ENCODE results near the gene DTX1.

DNA sequence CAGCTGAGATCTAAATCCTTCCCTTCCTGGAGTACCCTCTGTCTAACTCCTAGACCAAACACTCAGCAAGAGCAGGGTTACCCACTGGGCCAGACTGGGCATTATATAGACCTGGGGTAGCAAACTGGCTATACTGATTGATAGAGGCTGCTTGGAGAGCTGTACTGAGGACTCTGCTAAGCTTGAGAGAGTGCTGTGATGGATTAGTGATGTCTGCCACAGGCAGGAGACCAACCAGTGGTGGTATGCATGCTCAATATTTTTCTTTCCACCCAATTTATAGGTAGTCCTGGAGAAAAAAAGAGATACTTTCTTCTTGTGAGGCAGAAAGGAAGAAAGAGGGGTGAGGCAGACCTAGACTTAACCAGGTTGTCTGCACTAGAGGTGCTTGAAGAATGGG, 33.3 kb downstream of the DTX1 start:
- TF ChIP-seq EZH2 (IDR thresholded peaks at IDR 0.05) (no peak), POLR2AphosphoS5 (IDR thresholded peaks at IDR 0.05; ENCODE audit: borderline replicate concordance, low read depth, low read length) (no peak)
